A549 (cell line): ENCODE results near the gene SLC39A11. TPM values are rescaled to one million over a fixed set of nuclear protein-coding genes. Genes with fewer than 3 reads are reported as not detected.

Experiments
- ATAC-seq, 2 experiments: fragments of 200-7000 bp in 1 of 2; fragments of >200 bp in 1 of 2; cut with Nextera tagmentation in 1 of 2; cut with Tn5 transposase in 1 of 2; 3 replicates each; pipeline versions ENCODE4 v1.8.0 to v1.9.1; 2018 to 2020; ENCODE audit warnings: mild to moderate bottlenecking in 1 of 2, moderate library complexity in 1 of 2
- CTCF ChIA-PET: fragments of 300-600 bp; sonication (Branson Sonifier 250); formaldehyde crosslinking; extraction: SDS; loops from one replicate; lab custom pipeline; 2021; ENCODE audit warnings: antibody characterized with exemption, inconsistent platforms; lab: Yijun Ruan, JAX
- POLR2A ChIA-PET: fragments of 350-600 bp; formaldehyde crosslinking; extraction: SDS; loops from one replicate; lab custom pipeline; 2021; ENCODE audit warnings: antibody characterized with exemption, inconsistent platforms; lab: Yijun Ruan, JAX
- DNase-seq, 2 experiments: peaks; one replicate each; pipeline versions ENCODE4 v3.0.0 to v3.0.0-alpha.2; 2011 to 2016; ENCODE audit warnings: low read depth in 1 of 2, low spot score in 1 of 2
- FAIRE-seq: peaks from 2 replicates; lab custom pipeline; 2011; peaks lifted over from hg19 to GRCh38; lab: Jason Lieb, UNC
- H3K27ac ChIP-seq, 2 experiments: fragments of >200 bp; sonication (Bioruptor Twin); formaldehyde crosslinking; 3 replicates each; pipeline ENCODE4 v1.5.1; 2016 to 2017
- H3K4me1 ChIP-seq: fragments of >200 bp; sonication (Bioruptor Twin); formaldehyde crosslinking; 3 replicates; pipeline ENCODE4 v1.6.1; 2016
- H3K4me2 ChIP-seq: fragments of >200 bp; sonication (Bioruptor Twin); formaldehyde crosslinking; 3 replicates; pipeline ENCODE4 v1.6.1; 2016
- H3K4me3 ChIP-seq: fragments of >200 bp; sonication (Bioruptor Twin); formaldehyde crosslinking; 3 replicates; pipeline ENCODE4 v1.5.1; 2016
- H3K9me3 ChIP-seq: fragments of >200 bp; sonication (Bioruptor Twin); formaldehyde crosslinking; 3 replicates; pipeline ENCODE4 v1.6.1; 2016
- E2F6 ChIP-seq: IDR thresholded peaks from 2 replicates; pipeline ENCODE4 v1.6.1; 2012; ENCODE audit warnings: low read depth, borderline replicate concordance
- EP300 ChIP-seq, 2 experiments: fragments of >200 bp; sonication (Bioruptor Twin); formaldehyde crosslinking; IDR thresholded peaks; 2 replicates in 1 of 2; 3 replicates in 1 of 2; pipeline ENCODE4 v1.6.1; 2016 to 2017
- FOSB ChIP-seq: fragments of 250-450 bp; sonication (Bioruptor Pico); IDR thresholded peaks from 2 replicates; pipeline ENCODE4 v1.5.0; 2020; ENCODE audit warnings: mild to moderate bottlenecking, moderate library complexity
- FOXS1 ChIP-seq: fragments of 250-450 bp; sonication (Bioruptor Pico); IDR thresholded peaks from 2 replicates; pipeline ENCODE4 v1.5.0; 2020; ENCODE audit warnings: mild to moderate bottlenecking, moderate library complexity
- JUNB ChIP-seq: fragments of >200 bp; sonication (Bioruptor Twin); formaldehyde crosslinking; IDR thresholded peaks from 2 replicates; pipeline ENCODE4 v1.6.1; 2016
- KDM1A ChIP-seq: fragments of 200-600 bp; sonication (generic); IDR thresholded peaks from 2 replicates; pipeline ENCODE4 v1.6.1; 2016; ENCODE audit warnings: low read depth, mild to moderate bottlenecking
- KDM5A ChIP-seq: fragments of 200-600 bp; sonication (generic); IDR thresholded peaks from 2 replicates; pipeline ENCODE4 v1.6.1; 2016; ENCODE audit warnings: antibody characterized with exemption, mild to moderate bottlenecking
- NR3C1 ChIP-seq: fragments of >200 bp; sonication (Bioruptor Twin); formaldehyde crosslinking; IDR thresholded peaks from 3 replicates; pipeline ENCODE4 v1.6.1; 2017
- PHF8 ChIP-seq: fragments of 200-600 bp; sonication (generic); IDR thresholded peaks from 2 replicates; pipeline ENCODE4 v1.6.1; 2016; ENCODE audit warnings: low read depth, mild to moderate bottlenecking, antibody characterized with exemption, moderate library complexity, borderline replicate concordance
- POLR2A ChIP-seq: IDR thresholded peaks from 2 replicates; pipeline ENCODE4 v1.6.1; 2012; ENCODE audit warnings: mild to moderate bottlenecking, low read length
- RAD21 ChIP-seq, 2 experiments: fragments of >200 bp in 1 of 2; sonication (Bioruptor Twin) in 1 of 2; formaldehyde crosslinking in 1 of 2; IDR thresholded peaks in 1 of 2; conservative IDR thresholded peaks in 1 of 2; 2 replicates in 1 of 2; 3 replicates in 1 of 2; pipeline ENCODE4 v1.6.1; 2012 to 2018; ENCODE audit warnings: inconsistent platforms in 1 of 2
- RARB ChIP-seq: fragments of 250-450 bp; sonication (Bioruptor Pico); IDR thresholded peaks from 2 replicates; pipeline ENCODE4 v1.8.0; 2021; ENCODE audit warnings: mild to moderate bottlenecking, moderate library complexity
- RFX5 ChIP-seq: fragments of 450-650 bp; IDR thresholded peaks from 2 replicates; pipeline ENCODE4 v1.7.1; 2014; ENCODE audit warnings: antibody characterized with exemption, mild to moderate bottlenecking, moderate library complexity
- RNF2 ChIP-seq: fragments of 200-600 bp; sonication (generic); IDR thresholded peaks from 2 replicates; pipeline ENCODE4 v1.6.1; 2016; ENCODE audit warnings: low read depth, mild to moderate bottlenecking, antibody characterized with exemption, moderate library complexity, borderline replicate concordance
- TFCP2L1 ChIP-seq: fragments of 250-450 bp; sonication (Bioruptor Pico); IDR thresholded peaks from 2 replicates; pipeline ENCODE4 v1.5.0; 2021; ENCODE audit warnings: mild to moderate bottlenecking
- ZC3H11A ChIP-seq: fragments of 450-650 bp; IDR thresholded peaks from 2 replicates; pipeline ENCODE4 v1.6.1; 2014; ENCODE audit warnings: antibody characterized with exemption, mild to moderate bottlenecking
- ZSCAN20 ChIP-seq: fragments of 250-450 bp; sonication (Bioruptor Pico); IDR thresholded peaks from 2 replicates; pipeline ENCODE4 v1.8.0; 2022; ENCODE audit warnings: mild to moderate bottlenecking, moderate library complexity
- WGBS: methylation state at CpG from one replicate; pipeline ENCODE4 v1.1.6; 2017; ENCODE audit errors: missing lambda C conversion rate; 5-methylcytosine and 5-hydroxymethylcytosine counted together
- polyA plus RNA-seq, 4 experiments: library from polyadenylated mRNA; depleted of rRNA in 3 of 4; stranded (reverse); fragments of >200 nt; fragmentation: RNase III in 1 of 4; extraction: RNeasy Plus Mini Kit Qiagen cat#74134 plus additional on column Dnase treatment in 1 of 4; gene quantifications; 2 replicates in 3 of 4; 3 replicates in 1 of 4; pipeline ENCODE4 v1.2.3, GENCODE V29; 2011 to 2017
- TF ChIP-seq, protein P1 (sequence below): fragments of 150-350 bp; IDR thresholded peaks from 2 replicates; pipeline ENCODE4 v1.6.1; 2014; ENCODE audit warnings: low read depth, mild to moderate bottlenecking, low read length
- TF ChIP-seq, protein P2 (sequence below): IDR thresholded peaks from 2 replicates; pipeline ENCODE4 v1.6.1; 2012

SLC39A11 gene
- polyA plus RNA-seq, 2 of the 4 experiments (the other 2 are of a cell fraction) = 18.4 to 25.2 TPM

- WGBS = 84% methylated on average over 10 of the region's 10 CpGs
- H3K4me2 ChIP-seq = no peak overlapping the region
- ChIA-PET CTCF (interaction anchor here (0.9 to 1.2 kb wide), 5 partner anchors 11 to 227 kb away, joined by 3 to 4 read pairs (median 3); no protein-coding TSS in a partner anchor), POLR2A (no interaction called here)
- ATAC-seq = peak; percentile 22 to 39; a peak in 1 of 6 replicates
- no peak overlapping the region for H3K27ac ChIP-seq
- H3K4me3 ChIP-seq = no peak overlapping the region
- DNase-seq = no peak
- no peaks in the 10 kb centered on the region; the same call in 2 of the 3 replicates for H3K4me1 ChIP-seq
- TF ChIP-seq RAD21 (conservative IDR thresholded peaks at IDR 0.05 in 1 of 2, IDR thresholded peaks at IDR 0.05 in 1 of 2) (no peak), KDM1A (no peak), RNF2 (no peak)
- H3K9me3 ChIP-seq = no peaks in the 10 kb centered on the region
- FAIRE-seq = no peak
Measured at GRCh38 chr17:72952641-72953315, 139.7 kb downstream of the SLC39A11 start.

DNA sequence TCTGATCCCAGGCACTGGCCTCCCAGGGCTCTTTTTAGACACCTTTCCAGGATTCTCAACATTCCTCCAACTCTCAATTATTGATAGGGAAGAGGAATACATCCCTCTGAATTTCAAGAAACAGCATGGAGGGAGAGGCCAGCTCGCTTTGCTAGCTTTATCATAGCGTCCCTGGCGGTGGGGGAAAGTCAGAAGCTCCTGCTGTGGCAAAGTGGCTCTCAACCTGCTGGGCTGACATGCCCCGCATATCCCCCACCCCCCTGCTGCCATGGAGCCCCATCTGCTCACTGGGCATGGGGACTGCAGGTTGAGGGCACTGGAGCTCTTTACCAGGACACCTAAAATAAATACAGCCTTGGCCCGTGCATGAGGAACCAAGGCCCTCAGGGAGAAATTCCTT lies 140.3 kb downstream of the SLC39A11 start:
- ATAC-seq (no peak), DNase-seq (no peak)
- Histone ChIP-seq H3K4me2 (no peak overlapping the region), H3K9me3 (no peaks in the 10 kb centered on the region), H3K4me3 (no peak overlapping the region)
- CTCF ChIA-PET = interaction anchor here (0.6 to 1.2 kb wide), 5 partner anchors 12 to 153 kb away, joined by 3 read pairs; no protein-coding TSS in a partner anchor
- POLR2A ChIA-PET = no interaction called here
- TF ChIP-seq RARB (CRISPR knock-in tag) = no peak
- TF ChIP-seq, all 56 proteins: peak for 0
- H3K27ac ChIP-seq = no peak overlapping the region
- FAIRE-seq = no peak
- WGBS = 68% methylated on average over 5 of the region's 5 CpGs
- no peaks in the 10 kb centered on the region; the same call in 2 of the 3 replicates for H3K4me1 ChIP-seq

DNA sequence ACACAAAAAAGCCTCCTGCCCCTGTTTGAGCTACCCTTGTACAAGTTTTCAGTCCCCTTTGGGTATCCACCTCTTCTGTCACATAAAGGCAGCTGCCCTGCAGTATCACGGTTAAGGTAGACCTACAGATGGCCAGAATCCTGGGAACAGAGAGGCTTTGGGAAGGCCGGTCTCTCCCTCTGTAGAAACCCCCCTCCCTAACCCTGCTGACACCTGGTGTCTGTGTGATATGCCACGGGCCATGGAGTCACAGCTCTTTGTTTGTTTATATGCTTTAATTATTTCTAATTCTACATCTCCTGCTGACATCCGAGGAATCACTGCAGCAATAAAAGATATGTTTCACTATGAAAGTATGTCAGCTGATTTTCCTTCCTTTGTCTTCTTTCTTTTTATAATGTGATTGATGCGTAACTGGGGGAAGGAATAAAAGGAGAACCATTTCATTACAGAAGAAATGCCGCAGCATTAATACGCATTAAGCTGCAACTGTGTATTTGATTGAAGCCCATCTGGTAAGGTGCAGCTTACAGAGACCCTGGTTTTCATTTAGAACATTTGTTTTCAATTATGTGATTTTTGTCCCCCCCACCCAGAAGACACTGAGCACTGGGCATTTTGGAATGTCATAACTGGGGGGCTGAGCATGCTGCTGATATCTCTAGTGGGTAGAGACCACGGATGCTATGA lies 142.1 kb downstream of the SLC39A11 start:
- 75% methylated on average over 8 of the region's 8 CpGs for WGBS
- FAIRE-seq = no peak
- no peak for ATAC-seq
- no peak for DNase-seq
- Histone ChIP-seq H3K27ac (no peak overlapping the region), H3K9me3 (no peaks in the 10 kb centered on the region)
- POLR2A ChIA-PET = no interaction called here
- TF ChIP-seq RARB (CRISPR knock-in tag) = no peak
- TF ChIP-seq FOSB (CRISPR knock-in tag) = no peak
- no peak for TF ChIP-seq ZSCAN20 (CRISPR knock-in tag)
- no peak for TF ChIP-seq FOXS1
- TF ChIP-seq EP300 (IDR thresholded peaks at IDR 0.05) = no peak
- TF ChIP-seq, protein P1, sequence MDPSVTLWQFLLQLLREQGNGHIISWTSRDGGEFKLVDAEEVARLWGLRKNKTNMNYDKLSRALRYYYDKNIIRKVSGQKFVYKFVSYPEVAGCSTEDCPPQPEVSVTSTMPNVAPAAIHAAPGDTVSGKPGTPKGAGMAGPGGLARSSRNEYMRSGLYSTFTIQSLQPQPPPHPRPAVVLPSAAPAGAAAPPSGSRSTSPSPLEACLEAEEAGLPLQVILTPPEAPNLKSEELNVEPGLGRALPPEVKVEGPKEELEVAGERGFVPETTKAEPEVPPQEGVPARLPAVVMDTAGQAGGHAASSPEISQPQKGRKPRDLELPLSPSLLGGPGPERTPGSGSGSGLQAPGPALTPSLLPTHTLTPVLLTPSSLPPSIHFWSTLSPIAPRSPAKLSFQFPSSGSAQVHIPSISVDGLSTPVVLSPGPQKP = no peak
- no peak for TF ChIP-seq ZC3H11A
- TF ChIP-seq, all 56 proteins: peak for 0
- Histone ChIP-seq H3K4me2 (no peak overlapping the region), H3K4me1 (no peaks in the 10 kb centered on the region; the same call in 2 of the 3 replicates), H3K4me3 (no peak overlapping the region)
- CTCF ChIA-PET = interaction anchor here (1.3 kb wide), 1 partner anchor 13 kb away, joined by 3 read pairs; no protein-coding TSS in a partner anchor

GRCh38 chr17:72948115-72948514 lies 144.4 kb downstream of the SLC39A11 start:
- Histone ChIP-seq H3K4me2 (no peak overlapping the region), H3K9me3 (no peaks in the 10 kb centered on the region), H3K4me3 (no peak overlapping the region), H3K27ac (no peak overlapping the region), H3K4me1 (no peaks in the 10 kb centered on the region; the same call in 2 of the 3 replicates)
- ChIA-PET POLR2A (no interaction called here), CTCF (no interaction called here)
- FAIRE-seq (no peak), DNase-seq (no peak), ATAC-seq (no peak)
- WGBS = 95% methylated on average over 23 of the region's 23 CpGs
- TF ChIP-seq, protein P1 = no peak
- TF ChIP-seq NR3C1 = no peak
- no peak for TF ChIP-seq PHF8
- no peak for TF ChIP-seq RFX5
- TF ChIP-seq TFCP2L1 = no peak
- no peak for TF ChIP-seq POLR2A
- no peak for TF ChIP-seq JUNB
- no peak for TF ChIP-seq ZC3H11A
- TF ChIP-seq, protein P2, sequence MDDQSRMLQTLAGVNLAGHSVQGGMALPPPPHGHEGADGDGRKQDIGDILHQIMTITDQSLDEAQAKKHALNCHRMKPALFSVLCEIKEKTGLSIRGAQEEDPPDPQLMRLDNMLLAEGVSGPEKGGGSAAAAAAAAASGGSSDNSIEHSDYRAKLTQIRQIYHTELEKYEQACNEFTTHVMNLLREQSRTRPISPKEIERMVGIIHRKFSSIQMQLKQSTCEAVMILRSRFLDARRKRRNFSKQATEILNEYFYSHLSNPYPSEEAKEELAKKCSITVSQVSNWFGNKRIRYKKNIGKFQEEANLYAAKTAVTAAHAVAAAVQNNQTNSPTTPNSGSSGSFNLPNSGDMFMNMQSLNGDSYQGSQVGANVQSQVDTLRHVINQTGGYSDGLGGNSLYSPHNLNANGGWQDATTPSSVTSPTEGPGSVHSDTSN = no peak
- TF ChIP-seq KDM5A = no peak
- TF ChIP-seq E2F6 = no peak
